ENCODE results near the gene CARMIL1. TPM values are rescaled to one million over a fixed set of nuclear protein-coding genes. Genes with fewer than 3 reads are reported as not detected.

Gene CARMIL1
- polyA plus RNA-seq, 1 of the 3 experiments (the other 2 are of a cell fraction) = 1.7 TPM

DNA sequence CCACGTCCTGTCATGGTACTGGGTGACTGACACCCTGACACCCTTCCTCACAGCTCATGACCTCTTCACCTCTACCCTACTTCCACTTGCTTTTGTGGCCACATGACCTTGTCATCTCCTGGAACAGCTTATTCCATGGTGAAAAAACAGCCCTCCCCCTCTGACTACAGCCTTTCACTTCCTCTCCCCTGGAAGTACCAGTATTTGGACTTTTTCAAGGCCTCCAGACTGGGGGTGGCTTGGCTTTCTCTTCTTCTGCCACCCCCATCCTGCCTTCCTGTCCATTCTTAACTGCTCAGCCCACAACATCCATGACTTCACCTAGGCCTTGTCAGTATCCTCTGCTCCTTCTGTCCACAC is 168.4 kb downstream of the CARMIL1 start:
- Histone ChIP-seq H3K4me1 (ENCODE audit: control insufficient read depth in 1 of 2, insufficient read depth in 2 of 2, low read depth in 1 of 2, low read length in 1 of 2) (peaks cover 0 to 13% of the 10 kb centered on the region in 2 experiments; a peak in 2 of 4 replicates), H3K9ac (no peak overlapping the region), H3F3A (replicated peaks; ENCODE audit: insufficient read depth) (no peaks in the 10 kb centered on the region), H3K9me2 (no peaks in the 10 kb centered on the region), H3K4me3 (ENCODE audit: low read depth in 2 of 2, low read length in 1 of 2) (no peak overlapping the region), H4K20me1 (ENCODE audit: insufficient read depth) (no peaks in the 10 kb centered on the region), H3K27ac (ENCODE audit: low read depth in 2 of 2, low read length in 1 of 2) (no peak overlapping the region), H3K9me3 (no peaks in the 10 kb centered on the region), H3K4me2 (no peak overlapping the region), H3K36me3 (replicated peaks in 1 of 2; ENCODE audit: control insufficient read depth in 1 of 2, insufficient read depth in 2 of 2, low read length in 1 of 2) (no peaks in the 10 kb centered on the region), H3K79me2 (ENCODE audit: insufficient read depth) (no peaks in the 10 kb centered on the region), H3K27me3 (ENCODE audit: insufficient read depth) (no peaks in the 10 kb centered on the region), H2AFZ (ENCODE audit: low read depth) (no peak overlapping the region)
- no peak for DNase-seq
- CTCF ChIA-PET = interaction anchor here (0.7 to 1.5 kb wide), 2 partner anchors 43 to 169 kb away, joined by 3 to 4 read pairs; no protein-coding TSS in a partner anchor
- POLR2A ChIA-PET = no interaction called here
- no peak for TF ChIP-seq TCF12 (IDR thresholded peaks at IDR 0.05)
- no peak for TF ChIP-seq TAF1 (IDR thresholded peaks at IDR 0.05; ENCODE audit: borderline replicate concordance, low read depth, low read length)
- TF ChIP-seq POLR2AphosphoS5 (IDR thresholded peaks at IDR 0.05; ENCODE audit: low read depth, low read length) = no peak
- no peak for TF ChIP-seq EZH2phosphoT487 (IDR thresholded peaks at IDR 0.05; ENCODE audit: borderline replicate concordance, low read depth)
- no peak for TF ChIP-seq FOXJ3 (CRISPR knock-in tag; IDR thresholded peaks at IDR 0.05)
- no peak for TF ChIP-seq NFIC (IDR thresholded peaks at IDR 0.05; ENCODE audit: borderline replicate concordance)
- no peak for TF ChIP-seq FOXM1 (IDR thresholded peaks at IDR 0.05; ENCODE audit: low read depth)
- TF ChIP-seq, protein P1, sequence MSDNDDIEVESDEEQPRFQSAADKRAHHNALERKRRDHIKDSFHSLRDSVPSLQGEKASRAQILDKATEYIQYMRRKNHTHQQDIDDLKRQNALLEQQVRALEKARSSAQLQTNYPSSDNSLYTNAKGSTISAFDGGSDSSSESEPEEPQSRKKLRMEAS (IDR thresholded peaks at IDR 0.05; ENCODE audit: low read depth) = no peak
- no peak for TF ChIP-seq RXRA (IDR thresholded peaks at IDR 0.05; ENCODE audit: borderline replicate concordance, low read depth)
- TF ChIP-seq, protein P2, sequence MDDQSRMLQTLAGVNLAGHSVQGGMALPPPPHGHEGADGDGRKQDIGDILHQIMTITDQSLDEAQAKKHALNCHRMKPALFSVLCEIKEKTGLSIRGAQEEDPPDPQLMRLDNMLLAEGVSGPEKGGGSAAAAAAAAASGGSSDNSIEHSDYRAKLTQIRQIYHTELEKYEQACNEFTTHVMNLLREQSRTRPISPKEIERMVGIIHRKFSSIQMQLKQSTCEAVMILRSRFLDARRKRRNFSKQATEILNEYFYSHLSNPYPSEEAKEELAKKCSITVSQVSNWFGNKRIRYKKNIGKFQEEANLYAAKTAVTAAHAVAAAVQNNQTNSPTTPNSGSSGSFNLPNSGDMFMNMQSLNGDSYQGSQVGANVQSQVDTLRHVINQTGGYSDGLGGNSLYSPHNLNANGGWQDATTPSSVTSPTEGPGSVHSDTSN (IDR thresholded peaks at IDR 0.05) = no peak
- TF ChIP-seq RFX5 (IDR thresholded peaks at IDR 0.05; ENCODE audit: low read length) = no peak
- no peak for TF ChIP-seq RCOR1 (IDR thresholded peaks at IDR 0.05; ENCODE audit: low read length)
- no peak for TF ChIP-seq TEAD4 (IDR thresholded peaks at IDR 0.05; ENCODE audit: borderline replicate concordance, insufficient read depth)
- no peak for TF ChIP-seq FOSL2 (IDR thresholded peaks at IDR 0.05; ENCODE audit: borderline replicate concordance, low read depth)
- TF ChIP-seq RAD21 (IDR thresholded peaks at IDR 0.05; ENCODE audit: low read length) = no peak
- TF ChIP-seq CHD2 (IDR thresholded peaks at IDR 0.05; ENCODE audit: low read length, partially characterized antibody) = no peak
- TF ChIP-seq, protein P3, sequence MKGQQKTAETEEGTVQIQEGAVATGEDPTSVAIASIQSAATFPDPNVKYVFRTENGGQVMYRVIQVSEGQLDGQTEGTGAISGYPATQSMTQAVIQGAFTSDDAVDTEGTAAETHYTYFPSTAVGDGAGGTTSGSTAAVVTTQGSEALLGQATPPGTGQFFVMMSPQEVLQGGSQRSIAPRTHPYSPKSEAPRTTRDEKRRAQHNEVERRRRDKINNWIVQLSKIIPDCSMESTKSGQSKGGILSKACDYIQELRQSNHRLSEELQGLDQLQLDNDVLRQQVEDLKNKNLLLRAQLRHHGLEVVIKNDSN (IDR thresholded peaks at IDR 0.05; ENCODE audit: borderline replicate concordance, low read depth) = no peak
- TF ChIP-seq, protein P4, sequence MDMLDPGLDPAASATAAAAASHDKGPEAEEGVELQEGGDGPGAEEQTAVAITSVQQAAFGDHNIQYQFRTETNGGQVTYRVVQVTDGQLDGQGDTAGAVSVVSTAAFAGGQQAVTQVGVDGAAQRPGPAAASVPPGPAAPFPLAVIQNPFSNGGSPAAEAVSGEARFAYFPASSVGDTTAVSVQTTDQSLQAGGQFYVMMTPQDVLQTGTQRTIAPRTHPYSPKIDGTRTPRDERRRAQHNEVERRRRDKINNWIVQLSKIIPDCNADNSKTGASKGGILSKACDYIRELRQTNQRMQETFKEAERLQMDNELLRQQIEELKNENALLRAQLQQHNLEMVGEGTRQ (IDR thresholded peaks at IDR 0.05; ENCODE audit: borderline replicate concordance, low read depth, low read length) = no peak
- TF ChIP-seq MXI1 (IDR thresholded peaks at IDR 0.05; ENCODE audit: low read depth, low read length) = no peak
- TF ChIP-seq SIN3A (IDR thresholded peaks at IDR 0.05; ENCODE audit: borderline replicate concordance, low read depth, low read length) = no peak
- WGBS (ENCODE audit: low lambda C conversion rate) = 43% methylated on average over 1 of the region's 1 CpG
